HG03108 (cell line): Measurements from ENCODE around the gene FANCC.

Experiments
- ATAC-seq: cut with Tn5 transposase; IDR thresholded peaks from one replicate; pipeline ENCODE4 v1.9.1; 2021; ENCODE audit warnings: moderate library complexity; ENCODE audit not compliant: unreplicated experiment

FANCC gene

GRCh38 chr9:95104581-95104960, 212.9 kb downstream of the FANCC start:
- ATAC-seq, result no peak

GRCh38 chr9:95103871-95104580, 213.5 kb downstream of the FANCC start:
- ATAC-seq, result no peak

DNA sequence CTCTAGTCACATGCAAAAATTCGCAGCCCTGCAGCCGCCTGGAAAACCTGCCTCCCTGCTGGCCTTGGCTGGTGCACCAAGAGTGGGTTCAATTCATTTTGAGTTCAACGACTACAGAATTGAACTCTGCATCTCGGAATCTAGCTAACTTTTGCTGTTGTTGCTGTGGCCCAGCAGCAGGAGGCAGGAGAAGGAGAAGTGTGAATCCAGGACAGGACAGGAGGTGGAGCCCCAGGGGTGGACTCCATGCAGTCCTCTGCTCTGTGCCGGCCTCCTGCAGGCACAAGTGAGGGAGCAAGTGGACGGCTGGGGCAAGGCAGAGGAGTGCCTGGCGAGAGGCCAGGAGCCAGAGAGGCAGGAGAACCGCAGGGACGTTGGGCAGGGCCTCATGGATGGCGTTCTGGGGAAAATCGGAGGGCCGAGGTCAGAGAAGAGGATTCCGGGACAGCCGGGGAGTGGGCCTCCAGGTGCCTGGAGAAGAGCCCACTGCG, 214.2 kb downstream of the FANCC start:
- no peak for ATAC-seq

- ATAC-seq, result no peak
These were observed 214.9 kb downstream of the FANCC start for GRCh38 chr9:95102572-95102971.

- ATAC-seq, result no peak
These were observed 215.5 kb downstream of the FANCC start for GRCh38 chr9:95102001-95102433.

GRCh38 chr9:95101326-95101725, 216.2 kb downstream of the FANCC start:
- ATAC-seq, result no peak

DNA sequence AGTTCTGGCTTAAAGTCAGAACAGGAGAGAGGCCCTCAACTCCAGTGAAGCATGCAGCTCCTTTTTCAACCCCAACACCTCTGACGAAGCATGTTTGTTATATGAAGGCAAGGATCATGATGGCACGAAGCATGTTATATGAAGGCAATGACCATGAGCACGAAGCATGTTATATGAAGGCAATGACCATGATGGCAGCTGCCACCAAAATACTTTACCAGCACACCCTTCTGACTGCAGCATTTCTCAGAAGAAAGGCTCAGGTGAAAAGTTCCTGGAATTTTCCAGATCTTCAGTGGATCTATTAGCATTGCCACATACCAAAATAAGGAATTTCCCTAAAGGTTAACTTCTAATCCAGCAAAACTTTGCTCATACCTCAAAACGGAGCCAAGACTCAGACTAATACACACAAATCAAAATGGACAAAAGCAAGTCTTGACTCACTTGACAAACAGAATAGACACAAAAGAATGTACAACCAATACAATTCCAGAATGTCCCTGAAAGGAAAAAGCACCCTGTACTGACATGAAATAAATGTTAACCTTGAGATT, 217.4 kb downstream of the FANCC start:
- ATAC-seq, result no peak

DNA sequence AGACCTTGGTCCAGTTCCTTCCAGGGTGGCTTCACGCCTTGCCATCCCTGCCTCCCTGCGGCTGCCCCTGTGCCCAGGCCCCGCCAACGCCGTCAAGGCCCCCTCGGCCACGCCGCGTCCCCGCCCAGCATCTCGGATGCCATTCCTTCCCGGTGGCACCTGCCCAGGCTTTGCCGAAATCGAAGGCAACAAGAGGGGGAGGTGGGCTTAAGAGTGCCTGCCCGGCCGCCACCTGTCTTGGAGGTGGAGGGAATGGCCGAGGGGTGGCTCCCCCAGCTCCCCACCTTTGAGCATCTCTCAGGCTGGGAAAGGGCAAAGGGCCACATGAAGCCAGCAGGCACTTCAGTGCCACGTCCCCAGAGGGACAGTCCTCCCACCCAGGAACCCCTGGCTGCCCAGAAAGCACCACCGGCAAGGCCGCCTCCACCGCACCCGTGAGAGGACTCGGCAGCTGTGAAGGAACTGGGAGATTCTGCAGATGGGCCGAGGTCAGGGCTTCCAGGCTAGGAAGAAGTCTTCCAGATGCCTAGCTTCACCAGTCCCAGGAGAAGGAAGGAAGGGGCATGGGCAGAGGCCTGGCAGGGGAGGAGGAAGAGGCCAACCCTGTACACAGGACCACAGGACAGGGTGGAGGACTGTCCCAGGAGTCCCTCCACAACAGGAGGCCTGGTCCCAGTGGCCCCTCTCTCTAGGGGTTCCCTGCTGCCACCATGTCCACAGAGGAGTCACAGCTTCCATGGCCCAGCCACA, 218.0 kb downstream of the FANCC start:
- ATAC-seq, result no peak

GRCh38 chr9:95098391-95098921, 219.1 kb downstream of the FANCC start:
- ATAC-seq, result no peak

DNA sequence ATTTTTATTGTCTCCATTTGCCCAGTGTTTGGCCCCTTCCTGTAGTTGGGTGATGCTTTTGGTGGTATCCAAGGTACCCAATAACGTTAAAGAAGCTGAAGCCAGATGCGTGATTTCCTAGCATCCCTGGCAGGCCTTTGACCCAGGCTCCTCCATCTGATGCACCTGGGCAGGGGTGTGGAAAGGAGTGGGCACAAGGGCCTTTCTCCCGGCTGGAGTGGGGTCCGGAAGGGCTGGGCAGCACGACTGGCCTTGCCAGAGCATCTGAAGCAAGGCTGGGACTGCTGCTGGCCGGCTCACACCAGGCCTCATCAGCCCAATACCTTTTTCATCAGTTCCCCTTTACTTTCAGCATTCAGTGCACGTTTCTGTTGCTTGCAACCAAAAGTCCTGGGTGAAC, 220.2 kb downstream of the FANCC start:
- no peak for ATAC-seq

GRCh38 chr9:95096807-95097206, 220.7 kb downstream of the FANCC start:
- no peak for ATAC-seq

DNA sequence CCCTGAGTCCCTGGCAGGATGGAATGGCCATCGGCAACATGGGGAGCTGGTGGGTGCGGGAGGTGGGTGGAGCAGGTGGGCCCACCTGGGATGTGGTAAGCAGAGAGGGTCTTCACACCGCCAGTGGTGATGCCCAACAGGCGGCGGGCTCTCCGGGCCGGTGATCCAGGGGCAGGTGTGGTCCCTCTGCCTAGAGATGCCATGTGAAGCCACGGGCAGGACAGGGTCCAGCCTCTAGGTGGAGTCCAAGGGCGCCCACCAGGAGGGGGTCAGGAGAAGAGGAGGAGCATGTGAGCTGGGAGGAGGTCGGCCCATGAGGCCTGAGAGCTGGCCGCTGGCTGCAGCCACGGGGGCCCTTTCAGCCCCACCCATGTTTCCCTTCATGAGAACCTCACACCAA, 221.1 kb downstream of the FANCC start:
- no peak for ATAC-seq

DNA sequence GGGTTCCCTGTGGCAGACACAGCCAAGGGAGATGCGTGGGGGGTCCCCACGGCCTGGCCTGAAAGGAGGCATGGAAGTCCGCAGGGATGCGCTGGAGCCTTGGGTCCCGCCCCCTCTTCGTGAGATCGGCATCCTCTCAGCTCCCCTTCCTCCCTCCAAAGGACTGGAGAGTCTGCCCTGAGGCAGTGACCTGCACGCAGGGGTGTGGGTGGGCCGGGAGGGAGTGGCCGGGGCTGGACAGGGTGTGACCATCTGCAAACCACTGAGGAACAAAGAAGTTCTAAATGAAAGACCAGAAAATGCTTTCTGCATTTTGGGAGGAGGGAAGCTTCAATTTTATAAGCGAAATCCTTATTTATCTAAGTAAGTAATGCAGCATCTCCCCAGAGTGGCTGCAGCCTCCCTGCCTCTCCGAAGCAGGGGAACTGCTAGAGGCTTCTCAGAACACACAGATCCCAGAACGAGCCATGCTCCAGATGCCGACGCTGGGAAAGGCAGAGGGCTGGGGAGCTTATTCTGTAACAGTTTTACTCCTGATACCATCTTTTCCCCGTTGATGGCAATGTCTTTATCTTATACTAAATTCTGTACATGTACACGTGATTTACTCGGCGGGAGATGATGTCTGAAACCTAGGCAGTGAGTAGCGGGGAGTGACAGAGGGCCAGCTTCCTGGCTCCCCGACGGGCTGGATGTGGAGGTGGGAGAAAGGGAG, 221.7 kb downstream of the FANCC start:
- ATAC-seq, result no peak

DNA sequence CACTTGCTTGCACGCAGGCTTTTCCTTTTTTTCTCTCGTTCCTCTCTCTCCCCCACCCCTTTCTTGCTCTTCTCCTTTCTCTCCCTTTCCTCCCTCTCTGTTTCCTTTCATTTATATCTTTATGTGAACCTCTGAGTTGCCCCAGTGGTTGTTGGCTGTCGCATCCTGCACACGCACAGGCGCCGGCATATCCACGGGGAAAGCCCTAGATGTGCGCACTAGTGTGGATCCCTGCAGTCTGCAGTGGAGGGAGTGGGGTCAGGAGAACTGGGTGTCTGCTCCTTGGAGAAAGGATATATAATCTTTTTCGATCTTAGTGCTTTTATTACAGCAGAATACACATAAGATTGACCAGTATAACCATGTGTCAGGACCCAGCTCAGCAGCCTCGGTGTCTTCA, 223.5 kb downstream of the FANCC start:
- ATAC-seq, result no peak

DNA sequence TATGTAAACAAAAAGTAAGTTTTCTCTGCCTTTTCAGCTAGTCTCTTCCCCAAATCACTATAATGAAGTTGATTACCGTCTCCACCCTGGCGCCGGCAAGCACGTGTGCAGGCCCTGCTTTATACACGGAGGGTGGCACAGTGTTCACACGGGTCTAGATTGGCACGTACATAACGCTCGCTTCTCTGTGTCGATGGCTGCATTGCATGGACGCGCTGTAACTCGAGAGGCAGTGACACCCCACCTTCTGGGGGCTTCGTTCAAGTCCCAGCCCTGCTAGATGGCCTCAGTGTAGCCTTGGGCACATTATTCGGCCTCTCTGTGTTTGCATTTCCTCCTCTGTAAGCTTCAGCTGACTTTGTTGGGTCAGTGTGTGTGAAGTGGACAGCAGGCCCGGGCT, 223.9 kb downstream of the FANCC start:
- ATAC-seq, result no peak

DNA sequence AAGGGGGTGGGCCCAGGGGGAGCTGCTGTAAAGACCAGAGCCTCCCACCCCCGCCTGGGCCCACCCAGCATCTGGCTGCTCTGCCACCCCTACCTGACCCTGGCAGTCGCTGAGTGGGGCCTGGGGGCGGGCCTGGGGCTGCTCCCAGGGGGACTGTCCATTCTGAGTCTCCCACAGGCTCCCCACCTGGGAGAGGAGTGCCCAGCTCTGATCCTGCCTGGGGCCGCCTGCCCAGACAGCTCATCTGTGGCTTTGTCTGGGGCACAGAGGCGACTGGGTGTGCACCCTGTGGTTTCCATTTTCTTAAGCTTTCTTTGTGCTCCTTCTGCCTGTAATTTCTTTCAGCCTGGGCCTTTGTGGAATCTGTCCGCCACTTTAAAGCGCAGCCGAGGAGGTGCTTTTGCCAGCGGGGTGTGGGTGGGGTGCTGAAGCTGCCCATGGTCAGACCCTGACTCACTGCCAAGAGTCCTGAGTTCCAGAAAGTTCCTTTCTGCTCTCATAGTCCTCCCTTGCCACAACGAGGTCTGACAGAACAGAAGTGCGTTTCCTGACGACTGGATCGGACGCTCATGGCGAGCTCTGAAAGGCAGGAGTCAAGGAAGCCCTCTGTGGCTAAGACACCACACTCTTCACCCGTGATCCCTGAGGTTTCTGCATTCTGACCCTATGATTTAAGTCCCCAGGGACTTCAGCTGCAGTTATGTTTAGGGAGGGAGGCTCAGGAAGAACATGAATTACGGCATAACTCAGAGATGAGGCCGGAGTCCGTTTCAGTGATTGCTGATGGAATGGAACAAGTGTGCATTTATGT, 225.0 kb downstream of the FANCC start:
- no peak for ATAC-seq

DNA sequence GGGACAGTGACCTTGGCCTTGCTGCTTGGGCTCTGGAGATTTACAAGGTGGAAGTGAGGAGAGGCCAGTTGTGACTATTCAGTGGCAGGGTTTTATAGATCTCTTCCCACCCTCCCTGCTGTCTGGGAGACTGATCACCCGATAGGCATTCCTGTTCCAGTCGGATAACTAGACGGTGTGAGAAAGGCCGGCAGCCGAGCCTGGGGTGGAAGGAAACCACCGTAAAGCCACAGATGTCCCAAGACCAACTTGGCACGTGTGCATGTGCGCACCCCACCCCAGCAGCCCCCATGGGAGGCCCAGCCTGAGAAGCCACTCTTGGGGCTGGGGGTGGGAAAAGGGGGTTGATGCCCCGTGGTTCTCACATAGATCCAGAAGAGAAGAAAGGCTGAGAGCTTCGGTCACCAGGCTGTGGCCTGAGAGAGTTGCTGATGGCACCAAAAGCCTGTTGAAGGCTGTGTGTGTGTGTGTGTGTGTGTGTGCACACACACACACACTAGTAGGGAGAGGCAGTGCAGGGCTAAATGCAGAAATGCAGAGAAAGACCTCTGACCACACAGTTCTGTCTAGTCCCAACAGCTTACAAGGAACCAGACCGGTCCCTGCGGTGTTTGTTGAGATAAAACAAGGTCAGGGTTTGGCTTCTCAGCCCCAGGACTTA, 225.8 kb downstream of the FANCC start:
- ATAC-seq, result no peak

DNA sequence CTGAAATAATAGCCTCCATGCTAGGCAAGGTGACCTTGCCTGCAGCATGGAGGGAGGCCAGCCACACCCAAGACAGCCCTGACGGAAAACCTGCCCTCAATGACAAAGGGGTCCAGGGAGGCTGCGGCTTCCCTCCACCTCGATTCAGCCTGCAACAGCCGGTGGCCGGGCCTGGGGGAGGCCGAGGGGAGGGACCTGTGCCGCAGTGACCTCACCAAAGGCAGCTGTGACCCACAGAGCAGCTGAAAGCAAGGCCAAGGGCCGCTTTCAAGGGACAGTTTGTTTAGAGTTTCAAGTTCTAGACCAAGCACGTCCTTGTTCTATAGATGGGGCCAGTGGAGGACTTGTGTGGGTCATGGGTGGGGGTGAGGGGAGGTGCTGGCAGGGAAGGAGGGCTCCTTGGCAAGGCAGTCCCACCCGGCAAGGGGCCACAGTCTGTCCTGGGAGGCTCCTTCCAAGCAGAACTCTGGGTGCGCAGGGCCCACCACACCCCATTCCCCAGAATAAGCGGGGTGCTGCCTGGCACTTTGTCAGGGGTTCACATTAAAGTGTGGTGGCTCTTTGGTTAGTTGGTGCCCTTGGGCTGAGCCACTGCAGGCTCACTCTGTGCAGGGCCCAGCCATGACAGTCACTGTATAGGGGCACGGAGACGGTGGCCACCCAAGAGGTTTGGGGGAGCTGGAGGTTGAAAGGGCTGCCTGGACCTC, 226.5 kb downstream of the FANCC start:
- no peak for ATAC-seq
